ENCODE results near the gene LCMT1. TPM values are rescaled to one million over a fixed set of nuclear protein-coding genes. Genes with fewer than 3 reads are reported as not detected.
"Not testable (repeated sequence)": the region's sequence is repeated elsewhere in the genome, so short reads cannot be mapped to it uniquely, and the experiment has no call there.

Gene LCMT1
- polyA plus RNA-seq, 2 of the 4 experiments (the other 2 are of a cell fraction): 36.4 to 47.6 TPM

- 92% methylated on average over 9 of the region's 9 CpGs for WGBS (ENCODE audit: missing lambda C conversion rate)
- H3K4me2 ChIP-seq; H3K4me1 ChIP-seq; DNase-seq (ENCODE audit: low read depth in 1 of 2, low spot score in 1 of 2); POLR2A ChIA-PET; ATAC-seq; H3K9me3 ChIP-seq; FAIRE-seq; H3K4me3 ChIP-seq; H3K27ac ChIP-seq: not testable (repeated sequence)
- CTCF ChIA-PET: interaction anchor here (1.4 kb wide), 1 partner anchor 9 kb away, joined by 3 read pairs; no protein-coding TSS in a partner anchor
- peak; percentile 81 to 87 for TF ChIP-seq CEBPB (IDR thresholded peaks at IDR 0.05)
These were observed 56.4 kb downstream of the LCMT1 start for GRCh38 chr16:25167920-25168319.

DNA sequence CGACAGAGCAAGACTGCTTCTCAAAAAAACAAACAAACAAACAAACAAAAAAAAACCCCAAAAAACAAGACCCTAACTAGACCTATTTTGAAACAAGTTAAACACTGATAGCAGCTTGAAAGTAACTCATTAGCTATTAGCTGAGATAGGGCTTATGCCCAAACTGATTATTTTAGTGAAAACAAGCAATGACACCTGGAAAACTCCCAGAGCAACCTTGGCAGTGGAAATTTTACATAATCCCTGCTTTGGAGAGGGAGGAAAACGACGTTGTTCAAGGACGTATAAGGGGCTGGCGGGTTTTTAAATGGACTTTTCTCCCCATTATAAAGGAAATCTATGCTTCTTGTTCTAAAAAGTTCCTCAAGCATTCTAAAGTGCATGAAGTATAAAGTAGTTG lies 59.8 kb downstream of the LCMT1 start:
- FAIRE-seq: no peak
- H3K4me3 ChIP-seq: no peak overlapping the region
- H3K9me3 ChIP-seq: no peaks in the 10 kb centered on the region
- CTCF ChIA-PET: no interaction called here
- TF ChIP-seq, protein P1, sequence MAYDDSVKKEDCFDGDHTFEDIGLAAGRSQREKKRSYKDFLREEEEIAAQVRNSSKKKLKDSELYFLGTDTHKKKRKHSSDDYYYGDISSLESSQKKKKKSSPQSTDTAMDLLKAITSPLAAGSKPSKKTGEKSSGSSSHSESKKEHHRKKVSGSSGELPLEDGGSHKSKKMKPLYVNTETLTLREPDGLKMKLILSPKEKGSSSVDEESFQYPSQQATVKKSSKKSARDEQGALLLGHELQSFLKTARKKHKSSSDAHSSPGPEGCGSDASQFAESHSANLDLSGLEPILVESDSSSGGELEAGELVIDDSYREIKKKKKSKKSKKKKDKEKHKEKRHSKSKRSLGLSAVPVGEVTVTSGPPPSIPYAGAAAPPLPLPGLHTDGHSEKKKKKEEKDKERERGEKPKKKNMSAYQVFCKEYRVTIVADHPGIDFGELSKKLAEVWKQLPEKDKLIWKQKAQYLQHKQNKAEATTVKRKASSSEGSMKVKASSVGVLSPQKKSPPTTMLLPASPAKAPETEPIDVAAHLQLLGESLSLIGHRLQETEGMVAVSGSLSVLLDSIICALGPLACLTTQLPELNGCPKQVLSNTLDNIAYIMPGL (CRISPR knock-in tag; IDR thresholded peaks at IDR 0.05; ENCODE audit: borderline replicate concordance): no peak
- TF ChIP-seq CHD4 (IDR thresholded peaks at IDR 0.05; ENCODE audit: borderline replicate concordance) (no peak), CBX2 (IDR thresholded peaks at IDR 0.05; ENCODE audit: borderline replicate concordance, low read depth) (no peak), FOSL2 (IDR thresholded peaks at IDR 0.05) (no peak), FOSL2 (CRISPR knock-in tag; IDR thresholded peaks at IDR 0.05) (no peak), ZNF302 (CRISPR knock-in tag; IDR thresholded peaks at IDR 0.05) (no peak)
- TF ChIP-seq, protein P2, sequence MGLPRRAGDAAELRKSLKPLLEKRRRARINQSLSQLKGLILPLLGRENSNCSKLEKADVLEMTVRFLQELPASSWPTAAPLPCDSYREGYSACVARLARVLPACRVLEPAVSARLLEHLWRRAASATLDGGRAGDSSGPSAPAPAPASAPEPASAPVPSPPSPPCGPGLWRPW (IDR thresholded peaks at IDR 0.05): no peak
- ATAC-seq: no peak
- no peaks in the 10 kb centered on the region for H3K4me1 ChIP-seq
- POLR2A ChIA-PET: no interaction called here
- 85% methylated on average over 5 of the region's 5 CpGs for WGBS (ENCODE audit: missing lambda C conversion rate)
- H3K4me2 ChIP-seq: no peak overlapping the region
- DNase-seq (ENCODE audit: low read depth in 1 of 2, low spot score in 1 of 2): no peak
- no peak overlapping the region for H3K27ac ChIP-seq

GRCh38 chr16:25172831-25173230 lies 61.3 kb downstream of the LCMT1 start:
- WGBS (ENCODE audit: missing lambda C conversion rate): 96% methylated on average over 8 of the region's 8 CpGs

GRCh38 chr16:25174285-25174684 lies 62.7 kb downstream of the LCMT1 start:
- H3K4me3 ChIP-seq: no peak overlapping the region
- ATAC-seq: no peak
- no peaks in the 10 kb centered on the region for H3K4me1 ChIP-seq
- TF ChIP-seq ZNF302 (CRISPR knock-in tag; IDR thresholded peaks at IDR 0.05) (no peak), CEBPB (IDR thresholded peaks at IDR 0.05) (0 out of 4 replicates have a peak, but pooled peaks have one; percentile 10 to 18)
- H3K4me2 ChIP-seq: no peak overlapping the region
- WGBS (ENCODE audit: missing lambda C conversion rate): 89% methylated on average over 2 of the region's 2 CpGs
- no peaks in the 10 kb centered on the region for H3K9me3 ChIP-seq
- POLR2A ChIA-PET: no interaction called here
- no peak for DNase-seq (ENCODE audit: low read depth in 1 of 2, low spot score in 1 of 2)
- no peak for FAIRE-seq
- no peak overlapping the region for H3K27ac ChIP-seq
- CTCF ChIA-PET: interaction anchor here (0.5 kb wide), 1 partner anchor 17 kb away, joined by 3 read pairs; no protein-coding TSS in a partner anchor

More at GRCh38 chr16:25172831-25173230, 61.3 kb downstream of the LCMT1 start:
- no peak for FAIRE-seq
- H3K27ac ChIP-seq: no peak overlapping the region
- no peak for DNase-seq (ENCODE audit: low read depth in 1 of 2, low spot score in 1 of 2)
- no peak overlapping the region for H3K4me2 ChIP-seq
- H3K9me3 ChIP-seq: no peaks in the 10 kb centered on the region
- H3K4me1 ChIP-seq: no peaks in the 10 kb centered on the region
- POLR2A ChIA-PET: no interaction called here
- no peak overlapping the region for H3K4me3 ChIP-seq
- TF ChIP-seq CBX2 (IDR thresholded peaks at IDR 0.05; ENCODE audit: borderline replicate concordance, low read depth) (no peak), EHMT2 (IDR thresholded peaks at IDR 0.05; ENCODE audit: low read depth) (no peak), SREBF2 (IDR thresholded peaks at IDR 0.05) (no peak), RCOR1 (IDR thresholded peaks at IDR 0.05; ENCODE audit: low read depth, low read length) (no peak), PHF8 (IDR thresholded peaks at IDR 0.05; ENCODE audit: borderline replicate concordance, low read depth) (no peak)
- ATAC-seq: no peak
- CTCF ChIA-PET: no interaction called here

GRCh38 chr16:25176136-25176535 lies 64.6 kb downstream of the LCMT1 start:
- CTCF ChIA-PET: interaction anchor here (0.8 to 1.8 kb wide), 4 partner anchors 10 to 64 kb away, joined by 3 to 4 read pairs (median 3); partner anchors contain the start of gene LCMT1
- ATAC-seq (no peak), DNase-seq (ENCODE audit: low read depth in 1 of 2, low spot score in 1 of 2) (no peak), FAIRE-seq (no peak)
- POLR2A ChIA-PET: no interaction called here
- TF ChIP-seq, protein P3, sequence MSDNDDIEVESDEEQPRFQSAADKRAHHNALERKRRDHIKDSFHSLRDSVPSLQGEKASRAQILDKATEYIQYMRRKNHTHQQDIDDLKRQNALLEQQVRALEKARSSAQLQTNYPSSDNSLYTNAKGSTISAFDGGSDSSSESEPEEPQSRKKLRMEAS (IDR thresholded peaks at IDR 0.05): no peak
- TF ChIP-seq HOXA7 (CRISPR knock-in tag; IDR thresholded peaks at IDR 0.05) (no peak), CHD4 (IDR thresholded peaks at IDR 0.05; ENCODE audit: borderline replicate concordance) (no peak)
- TF ChIP-seq, protein P2 (IDR thresholded peaks at IDR 0.05): no peak
- Histone ChIP-seq H3K27ac (no peak overlapping the region), H3K4me3 (no peak overlapping the region), H3K9me3 (no peaks in the 10 kb centered on the region), H3K4me2 (no peak overlapping the region), H3K4me1 (no peaks in the 10 kb centered on the region)
- 94% methylated on average over 7 of the region's 7 CpGs for WGBS (ENCODE audit: missing lambda C conversion rate)
